Stimulated activated CD8-positive, alpha-beta memory T cell treated with anti-CD3 and anti-CD28 coated beads, Interleukin-12 subunit alpha, Interleukin-12 subunit beta, amount 100 ng/mL, for 24 hours (primary cell): ENCODE data around the gene SH3RF1.

Experiments used
- DNase-seq: peaks from one replicate; pipeline ENCODE4 v3.0.0-alpha.2; 2020; ENCODE audit errors: extremely low read depth

The SH3RF1 gene

GRCh38 chr4:169066934-169067333, 203.8 kb downstream of the SH3RF1 start:
- no peak for DNase-seq

- DNase-seq: no peak
These were observed 206.5 kb downstream of the SH3RF1 start for GRCh38 chr4:169064296-169064695.

- DNase-seq: no peak
These were observed 207.3 kb downstream of the SH3RF1 start for GRCh38 chr4:169063441-169063840.

- no peak for DNase-seq
These were observed 207.9 kb downstream of the SH3RF1 start for GRCh38 chr4:169062897-169063244.

GRCh38 chr4:169061386-169061785, 209.4 kb downstream of the SH3RF1 start:
- DNase-seq: no peak

GRCh38 chr4:169060391-169061091, 210.2 kb downstream of the SH3RF1 start:
- DNase-seq: no peak

- DNase-seq: no peak
These were observed 211.2 kb downstream of the SH3RF1 start for GRCh38 chr4:169059306-169060211.

- no peak for DNase-seq
These were observed 212.4 kb downstream of the SH3RF1 start for GRCh38 chr4:169058312-169058711.

GRCh38 chr4:169054879-169055278, 215.9 kb downstream of the SH3RF1 start:
- DNase-seq: no peak

GRCh38 chr4:169052594-169052945, 218.2 kb downstream of the SH3RF1 start:
- no peak for DNase-seq

GRCh38 chr4:169051761-169052593, 218.8 kb downstream of the SH3RF1 start:
- no peak for DNase-seq

GRCh38 chr4:169050881-169051760, 219.6 kb downstream of the SH3RF1 start:
- DNase-seq: no peak

- no peak for DNase-seq
These were observed 220.5 kb downstream of the SH3RF1 start for GRCh38 chr4:169050284-169050683.

GRCh38 chr4:169048868-169049414, 221.8 kb downstream of the SH3RF1 start:
- DNase-seq: no peak

GRCh38 chr4:169047956-169048355, 222.8 kb downstream of the SH3RF1 start:
- no peak for DNase-seq

- DNase-seq: no peak
These were observed 224.7 kb downstream of the SH3RF1 start for GRCh38 chr4:169045862-169046584.

- no peak for DNase-seq
These were observed 225.9 kb downstream of the SH3RF1 start for GRCh38 chr4:169044714-169045447.
